IPS DF 6.9 (cell line): ENCODE results near the gene ISYNA1.

ENCODE experiments used
- DNase-seq: peaks from one replicate; pipeline ENCODE4 v3.0.0-alpha.2; 2013; ENCODE audit warnings: low read depth, low spot score
- H3K27ac ChIP-seq: one replicate; pipeline ENCODE4 v1.5.1; 2013; ENCODE audit warnings: low read length, control low read depth
- H3K27me3 ChIP-seq: 2 replicates; pipeline ENCODE4 v1.6.1; 2013; ENCODE audit warnings: mild to moderate bottlenecking, low read length; ENCODE audit not compliant: control insufficient read depth, insufficient read depth
- H3K36me3 ChIP-seq: 2 replicates; pipeline ENCODE4 v1.6.1; 2013; ENCODE audit warnings: low read length; ENCODE audit not compliant: control insufficient read depth, insufficient read depth
- H3K4me1 ChIP-seq: 2 replicates; pipeline ENCODE4 v1.6.1; 2013; ENCODE audit warnings: low read length; ENCODE audit not compliant: control insufficient read depth, insufficient read depth
- H3K4me3 ChIP-seq: 2 replicates; pipeline ENCODE4 v1.5.1; 2013; ENCODE audit warnings: mild to moderate bottlenecking, low read length
- H3K9me3 ChIP-seq: 2 replicates; pipeline ENCODE4 v1.6.1; 2013; ENCODE audit warnings: low read length, inconsistent platforms; ENCODE audit not compliant: control insufficient read depth, insufficient read depth
- WGBS: extraction: QIAGEN DNeasy Blood & Tissue Kit; methylation state at CpG from one replicate; pipeline ENCODE4 v1.1.7; 2013; ENCODE audit warnings: mixed read lengths, missing lambda C conversion rate; ENCODE audit not compliant: insufficient read length, insufficient coverage; 5-methylcytosine and 5-hydroxymethylcytosine counted together

The ISYNA1 gene

GRCh38 chr19:18476507-18477041, 38.6 kb upstream of the ISYNA1 start:
- Histone ChIP-seq H3K4me3 (no peak overlapping the region), H3K4me1 (no peaks in the 10 kb centered on the region), H3K27me3 (no peaks in the 10 kb centered on the region), H3K9me3 (no peaks in the 10 kb centered on the region), H3K36me3 (no peaks in the 10 kb centered on the region), H3K27ac (no peak overlapping the region)
- DNase-seq: no peak
- WGBS: no CpG with 5 or more reads among the region's 14 CpGs

- H3K4me3 ChIP-seq: no peak overlapping the region
- no peaks in the 10 kb centered on the region for H3K36me3 ChIP-seq
- H3K4me1 ChIP-seq: no peaks in the 10 kb centered on the region
- DNase-seq: no peak
- H3K27me3 ChIP-seq: no peaks in the 10 kb centered on the region
- H3K9me3 ChIP-seq: no peaks in the 10 kb centered on the region
- WGBS: no CpG with 5 or more reads among the region's 19 CpGs
- no peak overlapping the region for H3K27ac ChIP-seq
Measured at GRCh38 chr19:18475762-18476331, 37.9 kb upstream of the ISYNA1 start.

- H3K4me1 ChIP-seq: peaks cover 1% of the 10 kb centered on the region; the same call in 1 of the 2 replicates
- H3K36me3 ChIP-seq: no peaks in the 10 kb centered on the region
- no peak for DNase-seq
- no peak overlapping the region for H3K27ac ChIP-seq
- no peaks in the 10 kb centered on the region for H3K27me3 ChIP-seq
- no CpG with 5 or more reads among the region's 5 CpGs for WGBS
- no peak overlapping the region for H3K4me3 ChIP-seq
- no peaks in the 10 kb centered on the region for H3K9me3 ChIP-seq
Measured at GRCh38 chr19:18475004-18475453, 37.1 kb upstream of the ISYNA1 start.

- Histone ChIP-seq H3K27ac (no peak overlapping the region), H3K4me3 (no peak overlapping the region), H3K27me3 (no peaks in the 10 kb centered on the region), H3K4me1 (peaks cover 3% of the 10 kb centered on the region), H3K36me3 (no peaks in the 10 kb centered on the region), H3K9me3 (no peaks in the 10 kb centered on the region)
- no CpG with 5 or more reads among the region's 13 CpGs for WGBS
- no peak for DNase-seq
Measured at GRCh38 chr19:18474366-18474887, 36.5 kb upstream of the ISYNA1 start.

- no CpG with 5 or more reads among the region's 8 CpGs for WGBS
- Histone ChIP-seq H3K4me3 (no peak overlapping the region), H3K36me3 (no peaks in the 10 kb centered on the region), H3K27ac (no peak overlapping the region), H3K27me3 (no peaks in the 10 kb centered on the region), H3K9me3 (no peaks in the 10 kb centered on the region), H3K4me1 (peaks cover 3% of the 10 kb centered on the region)
- no peak for DNase-seq
Measured at GRCh38 chr19:18473706-18474087, 35.8 kb upstream of the ISYNA1 start.

GRCh38 chr19:18473003-18473705, 35.2 kb upstream of the ISYNA1 start:
- WGBS: no CpG with 5 or more reads among the region's 8 CpGs
- H3K9me3 ChIP-seq: no peaks in the 10 kb centered on the region

GRCh38 chr19:18470787-18471186, 32.9 kb upstream of the ISYNA1 start:
- H3K27me3 ChIP-seq: no peaks in the 10 kb centered on the region
- DNase-seq: no peak
- no peaks in the 10 kb centered on the region for H3K9me3 ChIP-seq
- WGBS: no CpG with 5 or more reads among the region's 2 CpGs
- no peak overlapping the region for H3K27ac ChIP-seq
- H3K4me1 ChIP-seq: peaks cover 3% of the 10 kb centered on the region
- H3K36me3 ChIP-seq: no peaks in the 10 kb centered on the region
- no peak overlapping the region for H3K4me3 ChIP-seq

More at GRCh38 chr19:18473003-18473705, 35.2 kb upstream of the ISYNA1 start:
- Histone ChIP-seq H3K36me3 (no peaks in the 10 kb centered on the region), H3K27me3 (no peaks in the 10 kb centered on the region), H3K4me3 (no peak overlapping the region), H3K4me1 (peaks cover 3% of the 10 kb centered on the region), H3K27ac (no peak overlapping the region)
- DNase-seq: no peak

- Histone ChIP-seq H3K27me3 (no peaks in the 10 kb centered on the region), H3K4me1 (peaks cover 3% of the 10 kb centered on the region), H3K4me3 (no peak overlapping the region), H3K36me3 (no peaks in the 10 kb centered on the region), H3K9me3 (no peaks in the 10 kb centered on the region), H3K27ac (no peak overlapping the region)
- WGBS: no CpG with 5 or more reads among the region's 28 CpGs
- peak; percentile 63 for DNase-seq
Measured at GRCh38 chr19:18469069-18469846, 31.3 kb upstream of the ISYNA1 start.

- WGBS: no CpG with 5 or more reads among the region's 3 CpGs
- Histone ChIP-seq H3K27ac (no peak overlapping the region), H3K27me3 (no peaks in the 10 kb centered on the region), H3K4me3 (no peak overlapping the region), H3K4me1 (peaks cover 3% of the 10 kb centered on the region), H3K9me3 (no peaks in the 10 kb centered on the region), H3K36me3 (no peaks in the 10 kb centered on the region)
- DNase-seq: no peak
Measured at GRCh38 chr19:18468517-18468916, 30.6 kb upstream of the ISYNA1 start.

- Histone ChIP-seq H3K4me3 (no peak overlapping the region), H3K27me3 (no peaks in the 10 kb centered on the region), H3K36me3 (no peaks in the 10 kb centered on the region), H3K4me1 (peaks cover 3% of the 10 kb centered on the region), H3K9me3 (no peaks in the 10 kb centered on the region), H3K27ac (no peak overlapping the region)
- 100% methylated on average over 1 of the region's 3 CpGs for WGBS
- no peak for DNase-seq
Measured at GRCh38 chr19:18467978-18468377, 30.0 kb upstream of the ISYNA1 start.
